ENCODE results near the gene PRKN.

PRKN gene

DNA sequence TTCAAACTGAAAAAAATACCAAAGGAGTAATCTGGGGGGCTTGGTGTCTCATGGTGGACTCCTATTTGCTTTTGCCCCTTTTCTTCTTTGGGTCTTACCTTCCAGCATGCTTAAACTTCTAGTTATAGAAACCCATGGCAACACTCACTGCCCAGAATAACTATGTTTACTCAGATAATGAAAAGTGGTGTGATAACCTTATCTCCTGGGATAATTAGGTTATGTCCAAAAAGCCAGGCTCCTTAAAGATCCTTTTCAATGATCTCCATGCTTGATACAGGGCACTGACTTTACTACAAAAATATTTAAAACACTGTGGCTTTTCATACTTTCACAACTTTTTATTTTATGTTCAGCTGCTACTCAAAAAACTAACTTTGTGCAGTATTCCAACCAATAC, 245.6 kb downstream of the PRKN start:
- Histone ChIP-seq H3K79me2 (ENCODE audit: insufficient read depth, low read depth) (no peaks in the 10 kb centered on the region), H3K4me2 (no peak overlapping the region), H2AFZ (ENCODE audit: low read depth) (no peak overlapping the region), H3K27me3 (ENCODE audit: insufficient read depth, low read depth) (no peaks in the 10 kb centered on the region), H3K4me3 (IDR thresholded peaks at IDR 0.05; ENCODE audit: insufficient read depth, low read depth, low read length) (no peak overlapping the region), H3K27ac (no peak overlapping the region), H3K36me3 (ENCODE audit: insufficient read depth) (no peaks in the 10 kb centered on the region), H3K9ac (no peak overlapping the region), H3K4me1 (ENCODE audit: low read depth, poor library complexity, severe bottlenecking) (no peaks in the 10 kb centered on the region), H4K20me1 (ENCODE audit: insufficient read depth) (no peaks in the 10 kb centered on the region)
- TF ChIP-seq, protein P1, sequence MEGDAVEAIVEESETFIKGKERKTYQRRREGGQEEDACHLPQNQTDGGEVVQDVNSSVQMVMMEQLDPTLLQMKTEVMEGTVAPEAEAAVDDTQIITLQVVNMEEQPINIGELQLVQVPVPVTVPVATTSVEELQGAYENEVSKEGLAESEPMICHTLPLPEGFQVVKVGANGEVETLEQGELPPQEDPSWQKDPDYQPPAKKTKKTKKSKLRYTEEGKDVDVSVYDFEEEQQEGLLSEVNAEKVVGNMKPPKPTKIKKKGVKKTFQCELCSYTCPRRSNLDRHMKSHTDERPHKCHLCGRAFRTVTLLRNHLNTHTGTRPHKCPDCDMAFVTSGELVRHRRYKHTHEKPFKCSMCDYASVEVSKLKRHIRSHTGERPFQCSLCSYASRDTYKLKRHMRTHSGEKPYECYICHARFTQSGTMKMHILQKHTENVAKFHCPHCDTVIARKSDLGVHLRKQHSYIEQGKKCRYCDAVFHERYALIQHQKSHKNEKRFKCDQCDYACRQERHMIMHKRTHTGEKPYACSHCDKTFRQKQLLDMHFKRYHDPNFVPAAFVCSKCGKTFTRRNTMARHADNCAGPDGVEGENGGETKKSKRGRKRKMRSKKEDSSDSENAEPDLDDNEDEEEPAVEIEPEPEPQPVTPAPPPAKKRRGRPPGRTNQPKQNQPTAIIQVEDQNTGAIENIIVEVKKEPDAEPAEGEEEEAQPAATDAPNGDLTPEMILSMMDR (conservative IDR thresholded peaks at IDR 0.05; ENCODE audit: low read depth, low read length): no peak

DNA sequence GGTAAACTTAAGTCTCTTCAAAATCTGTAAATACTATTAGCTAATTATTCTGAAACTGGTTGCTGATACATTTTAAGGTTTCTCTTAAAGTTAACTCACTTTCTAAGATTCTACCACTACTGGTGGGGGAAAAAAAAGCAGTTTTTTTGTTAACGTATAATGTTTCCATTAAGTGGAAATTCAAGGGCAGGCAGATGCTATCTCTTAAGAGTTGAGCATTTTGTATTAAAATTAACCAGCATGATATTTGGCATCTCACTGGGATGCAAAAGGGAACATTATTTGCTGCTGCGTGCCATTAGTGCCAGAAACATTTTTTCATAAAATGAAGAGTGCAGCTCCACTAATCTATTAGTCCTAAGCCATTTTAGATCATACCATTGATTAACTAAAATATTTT, 246.2 kb downstream of the PRKN start:
- H3K4me1 ChIP-seq (ENCODE audit: low read depth, poor library complexity, severe bottlenecking): no peaks in the 10 kb centered on the region
- H3K27ac ChIP-seq: no peak overlapping the region
- H2AFZ ChIP-seq (ENCODE audit: low read depth): no peak overlapping the region
- TF ChIP-seq, protein P1 (conservative IDR thresholded peaks at IDR 0.05; ENCODE audit: low read depth, low read length): no peak
- no peak overlapping the region for H3K9ac ChIP-seq
- H3K4me3 ChIP-seq (IDR thresholded peaks at IDR 0.05; ENCODE audit: insufficient read depth, low read depth, low read length): no peak overlapping the region
- H4K20me1 ChIP-seq (ENCODE audit: insufficient read depth): no peaks in the 10 kb centered on the region
- H3K27me3 ChIP-seq (ENCODE audit: insufficient read depth, low read depth): no peaks in the 10 kb centered on the region
- H3K36me3 ChIP-seq (ENCODE audit: insufficient read depth): no peaks in the 10 kb centered on the region
- H3K4me2 ChIP-seq: no peak overlapping the region
- H3K79me2 ChIP-seq (ENCODE audit: insufficient read depth, low read depth): no peaks in the 10 kb centered on the region

DNA sequence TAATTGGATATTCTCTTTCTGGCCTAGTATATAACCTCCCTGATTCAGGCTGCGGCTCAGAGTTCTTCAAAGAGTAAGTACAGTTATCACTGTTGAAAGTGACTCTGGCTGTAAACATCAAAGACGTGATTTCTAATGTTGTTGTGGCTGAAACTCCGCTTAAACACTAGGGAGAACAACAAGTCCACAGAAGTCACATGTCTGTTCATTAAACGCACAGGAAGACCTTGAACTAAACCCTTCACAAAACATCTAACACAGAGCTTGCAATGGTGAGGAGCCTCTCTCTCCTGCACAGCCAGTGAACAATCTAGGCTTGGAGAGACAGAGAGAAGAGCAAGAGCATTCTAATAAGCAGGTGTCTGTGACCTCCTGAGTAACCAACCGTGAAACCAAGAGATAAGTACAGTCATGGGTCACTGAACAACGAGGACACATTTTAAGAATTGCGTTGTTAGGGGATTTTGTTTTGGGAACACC, 249.3 kb downstream of the PRKN start:
- Histone ChIP-seq H3K79me2 (ENCODE audit: insufficient read depth, low read depth) (no peaks in the 10 kb centered on the region), H3K27ac (no peak overlapping the region), H4K20me1 (ENCODE audit: insufficient read depth) (no peaks in the 10 kb centered on the region), H3K36me3 (ENCODE audit: insufficient read depth) (no peaks in the 10 kb centered on the region), H3K4me3 (IDR thresholded peaks at IDR 0.05; ENCODE audit: insufficient read depth, low read depth, low read length) (no peak overlapping the region), H2AFZ (ENCODE audit: low read depth) (no peak overlapping the region), H3K27me3 (ENCODE audit: insufficient read depth, low read depth) (no peaks in the 10 kb centered on the region), H3K4me2 (no peak overlapping the region), H3K9ac (no peak overlapping the region), H3K4me1 (ENCODE audit: low read depth, poor library complexity, severe bottlenecking) (no peaks in the 10 kb centered on the region)
- TF ChIP-seq, protein P1 (conservative IDR thresholded peaks at IDR 0.05; ENCODE audit: low read depth, low read length): no peak

DNA sequence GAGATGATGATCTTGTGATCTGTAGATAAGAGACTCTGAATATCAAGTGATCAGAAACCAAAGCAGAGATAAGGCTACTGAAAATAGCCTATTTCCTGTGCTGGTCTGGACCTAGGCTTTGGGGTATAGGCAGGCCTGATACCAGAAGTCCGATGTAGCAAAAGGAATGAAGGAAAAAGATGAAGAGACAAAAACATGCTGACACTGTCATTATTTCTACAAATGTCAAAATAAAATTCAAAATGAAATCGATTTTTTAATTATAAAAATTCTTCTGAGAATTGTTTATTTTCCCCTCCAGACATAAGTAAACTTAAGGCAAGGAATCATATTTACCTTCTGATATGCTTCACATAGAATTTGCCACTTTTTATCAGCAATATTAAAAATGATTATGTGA, 252.8 kb downstream of the PRKN start:
- Histone ChIP-seq H4K20me1 (ENCODE audit: insufficient read depth) (no peaks in the 10 kb centered on the region), H3K4me3 (IDR thresholded peaks at IDR 0.05; ENCODE audit: insufficient read depth, low read depth, low read length) (no peak overlapping the region), H3K9ac (no peak overlapping the region), H3K27ac (no peak overlapping the region), H2AFZ (ENCODE audit: low read depth) (no peak overlapping the region), H3K4me1 (ENCODE audit: low read depth, poor library complexity, severe bottlenecking) (no peaks in the 10 kb centered on the region), H3K4me2 (no peak overlapping the region), H3K36me3 (ENCODE audit: insufficient read depth) (no peaks in the 10 kb centered on the region), H3K27me3 (ENCODE audit: insufficient read depth, low read depth) (no peaks in the 10 kb centered on the region), H3K79me2 (ENCODE audit: insufficient read depth, low read depth) (no peaks in the 10 kb centered on the region)
- TF ChIP-seq, protein P1 (conservative IDR thresholded peaks at IDR 0.05; ENCODE audit: low read depth, low read length): no peak
